ENCODE data around the gene LRTM2.
A peak's percentile ranks its signal among the peaks of the same experiment; 100 is the strongest.

LRTM2 gene

GRCh38 chr12:1797991-1798640 lies 22.2 kb upstream of the LRTM2 start:
- DNase-seq (ENCODE audit: low spot score): no peak

GRCh38 chr12:1798641-1799020 lies 21.7 kb upstream of the LRTM2 start:
- no peak for DNase-seq (ENCODE audit: low spot score)

GRCh38 chr12:1799051-1799881 lies 21.1 kb upstream of the LRTM2 start:
- DNase-seq (ENCODE audit: low spot score): no peak

GRCh38 chr12:1799882-1800400 lies 20.4 kb upstream of the LRTM2 start:
- DNase-seq (ENCODE audit: low spot score): no peak

GRCh38 chr12:1800401-1801302 lies 19.7 kb upstream of the LRTM2 start:
- DNase-seq (ENCODE audit: low spot score): no peak

GRCh38 chr12:1801303-1801975 lies 18.9 kb upstream of the LRTM2 start:
- no peak for DNase-seq (ENCODE audit: low spot score)

- DNase-seq (ENCODE audit: low spot score): no peak
These were observed 16.6 kb upstream of the LRTM2 start for GRCh38 chr12:1803736-1804135.

GRCh38 chr12:1804545-1805332 lies 15.6 kb upstream of the LRTM2 start:
- peak; percentile 92 for DNase-seq (ENCODE audit: low spot score)

GRCh38 chr12:1805441-1806081 lies 14.8 kb upstream of the LRTM2 start:
- DNase-seq (ENCODE audit: low spot score): no peak

- no peak for DNase-seq (ENCODE audit: low spot score)
These were observed 13.9 kb upstream of the LRTM2 start for GRCh38 chr12:1806301-1807086.

- DNase-seq (ENCODE audit: low spot score): no peak
These were observed 13.1 kb upstream of the LRTM2 start for GRCh38 chr12:1807087-1807860.

- no peak for DNase-seq (ENCODE audit: low spot score)
These were observed 12.1 kb upstream of the LRTM2 start for GRCh38 chr12:1808036-1808797.

- DNase-seq (ENCODE audit: low spot score): no peak
These were observed 11.4 kb upstream of the LRTM2 start for GRCh38 chr12:1808798-1809480.

- no peak for DNase-seq (ENCODE audit: low spot score)
These were observed 10.7 kb upstream of the LRTM2 start for GRCh38 chr12:1809591-1810190.

- DNase-seq (ENCODE audit: low spot score): no peak
These were observed 10.0 kb upstream of the LRTM2 start for GRCh38 chr12:1810201-1810930.

GRCh38 chr12:1810931-1811280 lies 9.5 kb upstream of the LRTM2 start:
- no peak for DNase-seq (ENCODE audit: low spot score)
